Measurements from ENCODE around the gene PKD1. TPM values are rescaled to one million over a fixed set of nuclear protein-coding genes. Genes with fewer than 3 reads are reported as not detected.

The PKD1 gene
- total and polyA plus RNA-seq, 2 of the 13 experiments (the other 11 are each of a cell fraction or from before 2014, with no cell fraction given): 22.1 to 23.0 TPM

GRCh38 chr16:2151188-2152091 is 15.7 kb upstream of the PKD1 start (continued):
- TF ChIP-seq DZIP1 (CRISPR knock-in tag; IDR thresholded peaks at IDR 0.05) (no peak), FOXJ3 (CRISPR knock-in tag; IDR thresholded peaks at IDR 0.05; ENCODE audit: borderline replicate concordance) (no peak), ZBTB34 (CRISPR knock-in tag; IDR thresholded peaks at IDR 0.05) (no peak), ZFP36L2 (CRISPR knock-in tag; IDR thresholded peaks at IDR 0.05) (no peak), ZNF576 (CRISPR knock-in tag; IDR thresholded peaks at IDR 0.05) (no peak), USF2 (IDR thresholded peaks at IDR 0.05; ENCODE audit: low read depth, low read length) (no peak), USF2 (CRISPR knock-in tag; IDR thresholded peaks at IDR 0.05; ENCODE audit: borderline replicate concordance) (no peak), HHEX (CRISPR knock-in tag; IDR thresholded peaks at IDR 0.05) (no peak), NCOA2 (CRISPR knock-in tag; IDR thresholded peaks at IDR 0.05) (no peak), NFAT5 (CRISPR knock-in tag; IDR thresholded peaks at IDR 0.05) (no peak), ISX (CRISPR knock-in tag; conservative IDR thresholded peaks at IDR 0.05) (no peak), ZNF781 (CRISPR knock-in tag; IDR thresholded peaks at IDR 0.05; ENCODE audit: borderline replicate concordance, not compliant biosample characterization) (no peak), ZNF160 (CRISPR knock-in tag; IDR thresholded peaks at IDR 0.05) (no peak), ZNF546 (CRISPR knock-in tag; conservative IDR thresholded peaks at IDR 0.05) (no peak), RXRB (CRISPR knock-in tag; IDR thresholded peaks at IDR 0.05; ENCODE audit: borderline replicate concordance) (no peak), MBD4 (IDR thresholded peaks at IDR 0.05; ENCODE audit: borderline replicate concordance, low read length) (no peak), NR3C1 (CRISPR knock-in tag; IDR thresholded peaks at IDR 0.05) (no peak)
